IMR-90 (cell line): ENCODE results near the gene THBS4. TPM values are rescaled to one million over a fixed set of nuclear protein-coding genes. Genes with fewer than 3 reads are reported as not detected.

Source experiments
- ATAC-seq: fragments of 200-7000 bp; cut with Tn5 transposase; 2 replicates; pipeline ENCODE4 v1.9.1; 2020; ENCODE audit warnings: low read depth, mild to moderate bottlenecking, moderate library complexity
- BruUV-seq: library from RNA; stranded (reverse); fragments of 400-500 nt; replicated peaks from 2 replicates; lab custom pipeline; 2021; lab: Mats Ljungman, UMichigan
- CTCF ChIA-PET: fragments of 300-600 bp; formaldehyde crosslinking; extraction: SDS; loops from one replicate; lab custom pipeline; 2021; ENCODE audit warnings: antibody characterized with exemption; lab: Yijun Ruan, JAX
- POLR2A ChIA-PET: fragments of 300-600 bp; sonication (Branson Sonifier 250); formaldehyde crosslinking; loops from one replicate; lab custom pipeline; 2022; ENCODE audit warnings: antibody characterized with exemption; ENCODE audit not compliant: unreplicated experiment; lab: Charles Lee
- DNase-seq: peaks from one replicate; pipeline ENCODE4 v3.0.0; 2013
- H2AFZ ChIP-seq: replicated peaks from 2 replicates; pipeline ENCODE3; 2013; ENCODE audit warnings: low read length, mild to moderate bottlenecking; ENCODE audit not compliant: poor library complexity
- H2AK5ac ChIP-seq: 2 replicates; pipeline ENCODE4 v1.6.1; 2013; ENCODE audit warnings: low read depth, low read length, inconsistent platforms
- H2AK9ac ChIP-seq: replicated peaks from 2 replicates; pipeline ENCODE3; 2013; ENCODE audit warnings: mild to moderate bottlenecking, low read depth, low read length, moderate library complexity; ENCODE audit not compliant: poor library complexity
- H2BK120ac ChIP-seq: 2 replicates; pipeline ENCODE4 v1.6.1; 2013; ENCODE audit warnings: low read depth, low read length, inconsistent platforms
- H2BK15ac ChIP-seq: 3 replicates; pipeline ENCODE4 v1.6.1; 2013; ENCODE audit warnings: low read depth, low read length, inconsistent platforms
- H2BK20ac ChIP-seq: 2 replicates; pipeline ENCODE4 v1.6.1; 2013; ENCODE audit warnings: low read depth, mild to moderate bottlenecking, inconsistent platforms, low read length, moderate library complexity
- H2BK5ac ChIP-seq: 2 replicates; pipeline ENCODE4 v1.6.1; 2013; ENCODE audit warnings: mild to moderate bottlenecking, low read depth, low read length, inconsistent platforms; ENCODE audit not compliant: poor library complexity, severe bottlenecking
- H3K14ac ChIP-seq: replicated peaks from 2 replicates; pipeline ENCODE4 v1.6.1; 2013; ENCODE audit warnings: low read depth, low read length, inconsistent platforms
- H3K18ac ChIP-seq: 2 replicates; pipeline ENCODE4 v1.6.1; 2013; ENCODE audit warnings: low read depth, low read length, control low read depth
- H3K23ac ChIP-seq: 2 replicates; pipeline ENCODE4 v1.6.1; 2013; ENCODE audit warnings: low read depth, low read length, inconsistent platforms
- H3K27ac ChIP-seq: 2 replicates; pipeline ENCODE4 v1.5.1; 2013; ENCODE audit warnings: mild to moderate bottlenecking, control low read depth, low read length; ENCODE audit not compliant: insufficient read depth
- H3K27me3 ChIP-seq: 2 replicates; pipeline ENCODE4 v1.6.1; 2013; ENCODE audit warnings: low read length; ENCODE audit not compliant: control insufficient read depth, insufficient read depth
- H3K36me3 ChIP-seq: 2 replicates; pipeline ENCODE4 v1.6.1; 2013; ENCODE audit warnings: low read length, mixed read lengths; ENCODE audit not compliant: control insufficient read depth, insufficient read depth
- H3K4ac ChIP-seq: 2 replicates; pipeline ENCODE4 v1.6.1; 2013; ENCODE audit warnings: low read depth, low read length, inconsistent platforms
- H3K4me1 ChIP-seq: 2 replicates; pipeline ENCODE4 v1.6.1; 2013; ENCODE audit warnings: low read length, mixed read lengths; ENCODE audit not compliant: control insufficient read depth, insufficient read depth
- H3K4me2 ChIP-seq: 2 replicates; pipeline ENCODE4 v1.6.1; 2013; ENCODE audit warnings: low read depth, mild to moderate bottlenecking, control low read depth, low read length, moderate library complexity
- H3K4me3 ChIP-seq: 2 replicates; pipeline ENCODE4 v1.5.1; 2013; ENCODE audit warnings: low read depth, mild to moderate bottlenecking, control low read depth, low read length, moderate library complexity; ENCODE audit not compliant: insufficient read depth
- H3K56ac ChIP-seq: 2 replicates; pipeline ENCODE4 v1.6.1; 2013; ENCODE audit warnings: low read length, inconsistent platforms; ENCODE audit not compliant: insufficient read depth; ENCODE audit errors: extremely low read depth
- H3K79me1 ChIP-seq, 2 experiments: 2 replicates each; pipeline ENCODE4 v1.6.1; 2013; ENCODE audit warnings: low read length in 2 of 2, inconsistent platforms in 1 of 2, low read depth in 1 of 2
- H3K9ac ChIP-seq: 2 replicates; pipeline ENCODE4 v1.6.1; 2013; ENCODE audit warnings: low read depth, low read length, control low read depth
- H3K9me1 ChIP-seq: 2 replicates; pipeline ENCODE4 v1.6.1; 2013; ENCODE audit warnings: low read length, inconsistent platforms; ENCODE audit not compliant: insufficient read depth
- H3K9me3 ChIP-seq: 2 replicates; pipeline ENCODE4 v1.6.1; 2013; ENCODE audit warnings: low read length; ENCODE audit not compliant: control insufficient read depth, insufficient read depth
- H4K20me1 ChIP-seq: 2 replicates; pipeline ENCODE4 v1.6.1; 2013; ENCODE audit warnings: low read length, inconsistent platforms; ENCODE audit not compliant: insufficient read depth
- H4K5ac ChIP-seq: 2 replicates; pipeline ENCODE4 v1.6.1; 2013; ENCODE audit warnings: mild to moderate bottlenecking, low read depth, low read length, control low read depth
- H4K8ac ChIP-seq, 2 experiments: 2 replicates each; pipeline ENCODE4 v1.6.1; 2013; ENCODE audit warnings: low read depth in 2 of 2, low read length in 2 of 2, control low read depth in 1 of 2, inconsistent platforms in 1 of 2
- H4K91ac ChIP-seq: 2 replicates; pipeline ENCODE4 v1.6.1; 2013; ENCODE audit warnings: low read depth, low read length, inconsistent platforms; ENCODE audit not compliant: insufficient read depth
- CEBPB ChIP-seq: IDR thresholded peaks from 2 replicates; pipeline ENCODE4 v1.6.1; 2012; ENCODE audit warnings: low read depth, low read length, improper control_type of control experiment
- CHD1 ChIP-seq: IDR thresholded peaks from 2 replicates; pipeline ENCODE4 v1.6.1; 2012; ENCODE audit warnings: low read depth, low read length, improper control_type of control experiment
- CTCF ChIP-seq: conservative IDR thresholded peaks from 2 replicates; pipeline ENCODE4 v1.5.1; 2012; ENCODE audit warnings: mild to moderate bottlenecking, low read depth, low read length, improper control_type of control experiment
- FOS ChIP-seq: fragments of 150-350 bp; IDR thresholded peaks from 2 replicates; pipeline ENCODE4 v1.6.1; 2016; ENCODE audit warnings: low read depth, low read length
- MAFK ChIP-seq: IDR thresholded peaks from 2 replicates; pipeline ENCODE4 v1.6.1; 2012; ENCODE audit warnings: low read depth, low read length, improper control_type of control experiment
- MAZ ChIP-seq: IDR thresholded peaks from 2 replicates; pipeline ENCODE4 v1.6.1; 2012; ENCODE audit warnings: low read depth, mild to moderate bottlenecking, low read length, improper control_type of control experiment, moderate library complexity, borderline replicate concordance
- MXI1 ChIP-seq: IDR thresholded peaks from 2 replicates; pipeline ENCODE4 v1.6.1; 2012; ENCODE audit warnings: low read depth, mild to moderate bottlenecking, low read length, moderate library complexity, borderline replicate concordance
- NFE2L2 ChIP-seq: fragments of 150-350 bp; IDR thresholded peaks from 2 replicates; pipeline ENCODE4 v1.6.1; 2016; ENCODE audit warnings: low read depth, mild to moderate bottlenecking, low read length
- RAD21 ChIP-seq: IDR thresholded peaks from 2 replicates; pipeline ENCODE4 v1.6.1; 2012; ENCODE audit warnings: low read length, improper control_type of control experiment
- RFX5 ChIP-seq: IDR thresholded peaks from 2 replicates; pipeline ENCODE4 v1.8.0; 2012; ENCODE audit warnings: low read depth, mild to moderate bottlenecking, low read length, moderate library complexity
- SMC3 ChIP-seq: fragments of 150-350 bp; IDR thresholded peaks from 2 replicates; pipeline ENCODE4 v1.6.1; 2016; ENCODE audit warnings: low read depth, mild to moderate bottlenecking, antibody characterized with exemption, low read length, moderate library complexity
- USF2 ChIP-seq: fragments of 150-350 bp; IDR thresholded peaks from 2 replicates; pipeline ENCODE4 v1.6.1; 2017; ENCODE audit warnings: mild to moderate bottlenecking, antibody characterized with exemption, low read length, low read depth
- dilution Hi-C: fragments of 300-500 bp; cut with HindIII; formaldehyde crosslinking; loops from one replicate; pipeline ENCODE4 v1.14.3; 2018; ENCODE audit warnings: low sequenced_read_pairs; ENCODE audit not compliant: unreplicated experiment
- in situ Hi-C: fragments of 300-500 bp; cut with MboI; formaldehyde crosslinking; loops from 3 replicates; pipeline ENCODE4 v1.14.3; 2019; ENCODE audit warnings: low sequenced_read_pairs, inconsistent platforms, mixed read lengths
- intact Hi-C: fragments of 100-400 bp; cut with micrococcal nuclease; formaldehyde crosslinking; loops from 2 replicates; pipeline ENCODE4 v1.10.0; 2022
- polyA plus RNA-seq, 3 experiments: library from polyadenylated mRNA; depleted of rRNA; stranded (reverse); fragments of >200 nt; gene quantifications; 2 replicates each; pipeline ENCODE4 v1.2.3, GENCODE V29; 2012; ENCODE audit warnings: low replicate concordance in 1 of 3
- total RNA-seq: library from RNA; depleted of rRNA; stranded (reverse); fragments of >200 nt; gene quantifications from 2 replicates; pipeline ENCODE4 v1.2.3, GENCODE V29; 2012

The THBS4 gene
- total and polyA plus RNA-seq, 2 of the 4 experiments (the other 2 are of a cell fraction) = 0.90 to 0.92 TPM

- no peak overlapping the region for H3K27ac ChIP-seq
- H3K4me3 ChIP-seq = no peak overlapping the region
- H3K4me2 ChIP-seq = no peak overlapping the region
- H4K8ac ChIP-seq = no peak overlapping the region
- H4K91ac ChIP-seq = no peak overlapping the region
- no peak for TF ChIP-seq CHD1
- TF ChIP-seq MAZ = no peak
- no peak for TF ChIP-seq MXI1
- TF ChIP-seq RAD21 = no peak
- TF ChIP-seq SMC3 = no peak
- TF ChIP-seq CTCF = no peak
- no peak for TF ChIP-seq USF2
- TF ChIP-seq CEBPB = no peak
- no peak for TF ChIP-seq RFX5
- no peak for TF ChIP-seq MAFK
- TF ChIP-seq NFE2L2 = no peak
- TF ChIP-seq FOS = no peak
- H3K18ac ChIP-seq = no peak overlapping the region
- no TSS peak for BruUV-seq
- H2BK15ac ChIP-seq = no peak overlapping the region
- H3K4ac ChIP-seq = no peak overlapping the region
- H3K23ac ChIP-seq = no peak overlapping the region
- H3K9me3 ChIP-seq = peaks cover 2% of the 10 kb centered on the region; the same call in 1 of the 2 replicates
- H3K14ac ChIP-seq = no peak overlapping the region
- POLR2A ChIA-PET = no interaction called here
- H2BK5ac ChIP-seq = no peak overlapping the region
- ATAC-seq = no peak
- H3K79me1 ChIP-seq = no peaks in the 10 kb centered on the region; a peak in 1 of 4 replicates
- no peak overlapping the region for H4K5ac ChIP-seq
- H2AK9ac ChIP-seq = no peak overlapping the region
- dilution Hi-C loops (no loop called here), in situ Hi-C loops (no loop called here), intact Hi-C loops (no loop called here)
- H3K27me3 ChIP-seq = no peaks in the 10 kb centered on the region
- H3K36me3 ChIP-seq = no peaks in the 10 kb centered on the region
- no peaks in the 10 kb centered on the region for H3K9me1 ChIP-seq
- no peak overlapping the region for H2BK20ac ChIP-seq
- no peak overlapping the region for H2BK120ac ChIP-seq
- no peak overlapping the region for H3K9ac ChIP-seq
- no peak overlapping the region for H2AFZ ChIP-seq
- no peak overlapping the region for H2AK5ac ChIP-seq
- H3K56ac ChIP-seq = no peak overlapping the region
- H3K4me1 ChIP-seq = no peaks in the 10 kb centered on the region
- no peaks in the 10 kb centered on the region for H4K20me1 ChIP-seq
- CTCF ChIA-PET = no interaction called here
- DNase-seq = no peak
Measured at GRCh38 chr5:80117446-80117845, 82.3 kb downstream of the THBS4 start.
